ENCODE data around the gene KANSL3.

Gene KANSL3

DNA sequence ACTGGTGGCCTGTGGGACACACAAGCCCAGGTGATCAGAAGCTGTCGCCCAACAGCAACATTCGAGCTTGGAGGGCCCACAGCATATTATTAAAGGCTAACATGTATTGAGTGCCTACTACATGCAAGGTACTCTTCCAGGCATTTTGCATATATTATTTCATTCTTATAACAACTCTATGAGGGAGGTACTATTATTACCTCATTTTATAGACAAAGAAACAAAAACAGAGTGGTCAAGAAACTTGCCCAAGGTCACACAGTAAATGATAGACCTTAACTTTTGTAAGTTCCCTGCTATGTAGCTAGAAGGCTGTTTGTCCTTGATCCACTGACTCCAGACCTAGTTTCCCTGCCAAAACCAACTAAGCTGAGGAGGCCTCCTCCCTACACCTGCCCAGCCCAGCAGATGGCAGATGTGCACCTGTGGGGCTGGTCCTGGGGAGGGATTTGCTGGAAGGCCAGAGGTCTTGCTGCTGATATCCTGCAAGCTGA is 35.7 kb downstream of the KANSL3 start:
- TF ChIP-seq PPARA (CRISPR knock-in tag; IDR thresholded peaks at IDR 0.05; ENCODE audit: borderline replicate concordance) (no peak), ZFP30 (CRISPR knock-in tag; IDR thresholded peaks at IDR 0.05) (no peak), ARNTL (CRISPR knock-in tag; IDR thresholded peaks at IDR 0.05; ENCODE audit: borderline replicate concordance, low read depth) (no peak), ZC3H10 (CRISPR knock-in tag; IDR thresholded peaks at IDR 0.05) (no peak), TCF4 (CRISPR knock-in tag; IDR thresholded peaks at IDR 0.05; ENCODE audit: borderline replicate concordance) (no peak), CSDC2 (CRISPR knock-in tag; IDR thresholded peaks at IDR 0.05) (no peak)
- no peak for ATAC-seq

DNA sequence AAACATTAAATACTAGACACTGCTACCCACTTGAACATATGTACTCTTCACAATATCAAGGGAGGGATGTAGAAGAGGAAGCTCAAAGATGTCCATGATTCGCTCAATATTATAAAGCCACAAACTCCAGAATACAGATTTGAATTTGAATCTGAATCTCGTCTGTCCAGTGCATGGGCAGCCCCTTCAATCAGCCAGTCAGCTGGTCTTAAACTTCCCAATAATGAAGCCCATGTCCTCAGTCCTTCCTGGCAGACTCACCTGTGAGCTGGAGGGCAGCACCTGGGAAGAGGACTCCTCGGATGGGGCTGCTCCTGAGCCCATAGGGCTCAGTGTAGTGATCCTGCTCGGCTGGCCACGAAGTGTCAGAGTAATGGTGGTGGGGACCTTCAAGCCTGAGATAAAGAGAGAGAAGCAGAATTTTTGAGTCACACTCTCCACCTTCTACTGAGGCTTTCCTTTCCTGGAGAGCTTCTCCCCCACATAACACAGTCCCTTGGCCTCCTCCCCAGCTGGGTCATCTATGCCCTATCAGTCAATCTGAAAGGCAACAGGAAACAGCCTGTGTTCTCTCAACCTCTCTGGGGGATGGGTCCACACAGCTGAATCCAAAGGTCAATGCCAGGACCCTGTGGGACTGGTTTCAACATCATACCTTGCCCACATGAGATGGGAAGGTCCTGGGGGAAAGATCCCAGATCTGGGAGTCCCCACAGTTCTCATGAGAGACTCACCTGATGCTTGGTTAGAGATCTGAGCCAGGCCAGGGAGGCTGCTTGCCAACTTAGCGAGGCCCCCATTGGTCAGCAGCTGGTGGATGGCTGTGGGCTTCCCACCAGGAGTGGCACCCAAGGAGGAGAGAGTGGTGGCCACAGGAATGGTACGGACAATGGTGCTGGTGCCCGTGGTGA is 36.5 kb downstream of the KANSL3 start:
- TF ChIP-seq ZFP3 (CRISPR knock-in tag; IDR thresholded peaks at IDR 0.05) (no peak), ISL1 (CRISPR knock-in tag; IDR thresholded peaks at IDR 0.05) (no peak), PPARA (CRISPR knock-in tag; IDR thresholded peaks at IDR 0.05; ENCODE audit: borderline replicate concordance) (no peak), ARNTL (CRISPR knock-in tag; IDR thresholded peaks at IDR 0.05; ENCODE audit: borderline replicate concordance, low read depth) (no peak), SNAI2 (CRISPR knock-in tag; IDR thresholded peaks at IDR 0.05) (no peak), TOX (CRISPR knock-in tag; IDR thresholded peaks at IDR 0.05; ENCODE audit: borderline replicate concordance) (no peak), CSDC2 (CRISPR knock-in tag; IDR thresholded peaks at IDR 0.05) (no peak)
- TF ChIP-seq, protein P1, sequence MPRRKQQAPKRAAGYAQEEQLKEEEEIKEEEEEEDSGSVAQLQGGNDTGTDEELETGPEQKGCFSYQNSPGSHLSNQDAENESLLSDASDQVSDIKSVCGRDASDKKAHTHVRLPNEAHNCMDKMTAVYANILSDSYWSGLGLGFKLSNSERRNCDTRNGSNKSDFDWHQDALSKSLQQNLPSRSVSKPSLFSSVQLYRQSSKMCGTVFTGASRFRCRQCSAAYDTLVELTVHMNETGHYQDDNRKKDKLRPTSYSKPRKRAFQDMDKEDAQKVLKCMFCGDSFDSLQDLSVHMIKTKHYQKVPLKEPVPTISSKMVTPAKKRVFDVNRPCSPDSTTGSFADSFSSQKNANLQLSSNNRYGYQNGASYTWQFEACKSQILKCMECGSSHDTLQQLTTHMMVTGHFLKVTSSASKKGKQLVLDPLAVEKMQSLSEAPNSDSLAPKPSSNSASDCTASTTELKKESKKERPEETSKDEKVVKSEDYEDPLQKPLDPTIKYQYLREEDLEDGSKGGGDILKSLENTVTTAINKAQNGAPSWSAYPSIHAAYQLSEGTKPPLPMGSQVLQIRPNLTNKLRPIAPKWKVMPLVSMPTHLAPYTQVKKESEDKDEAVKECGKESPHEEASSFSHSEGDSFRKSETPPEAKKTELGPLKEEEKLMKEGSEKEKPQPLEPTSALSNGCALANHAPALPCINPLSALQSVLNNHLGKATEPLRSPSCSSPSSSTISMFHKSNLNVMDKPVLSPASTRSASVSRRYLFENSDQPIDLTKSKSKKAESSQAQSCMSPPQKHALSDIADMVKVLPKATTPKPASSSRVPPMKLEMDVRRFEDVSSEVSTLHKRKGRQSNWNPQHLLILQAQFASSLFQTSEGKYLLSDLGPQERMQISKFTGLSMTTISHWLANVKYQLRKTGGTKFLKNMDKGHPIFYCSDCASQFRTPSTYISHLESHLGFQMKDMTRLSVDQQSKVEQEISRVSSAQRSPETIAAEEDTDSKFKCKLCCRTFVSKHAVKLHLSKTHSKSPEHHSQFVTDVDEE (CRISPR knock-in tag; IDR thresholded peaks at IDR 0.05) = no peak
- TF ChIP-seq, protein P2, sequence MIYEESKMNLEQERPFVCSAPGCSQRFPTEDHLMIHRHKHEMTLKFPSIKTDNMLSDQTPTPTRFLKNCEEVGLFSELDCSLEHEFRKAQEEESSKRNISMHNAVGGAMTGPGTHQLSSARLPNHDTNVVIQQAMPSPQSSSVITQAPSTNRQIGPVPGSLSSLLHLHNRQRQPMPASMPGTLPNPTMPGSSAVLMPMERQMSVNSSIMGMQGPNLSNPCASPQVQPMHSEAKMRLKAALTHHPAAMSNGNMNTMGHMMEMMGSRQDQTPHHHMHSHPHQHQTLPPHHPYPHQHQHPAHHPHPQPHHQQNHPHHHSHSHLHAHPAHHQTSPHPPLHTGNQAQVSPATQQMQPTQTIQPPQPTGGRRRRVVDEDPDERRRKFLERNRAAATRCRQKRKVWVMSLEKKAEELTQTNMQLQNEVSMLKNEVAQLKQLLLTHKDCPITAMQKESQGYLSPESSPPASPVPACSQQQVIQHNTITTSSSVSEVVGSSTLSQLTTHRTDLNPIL (CRISPR knock-in tag; IDR thresholded peaks at IDR 0.05; ENCODE audit: low read depth) = no peak
- TF ChIP-seq, protein P3, sequence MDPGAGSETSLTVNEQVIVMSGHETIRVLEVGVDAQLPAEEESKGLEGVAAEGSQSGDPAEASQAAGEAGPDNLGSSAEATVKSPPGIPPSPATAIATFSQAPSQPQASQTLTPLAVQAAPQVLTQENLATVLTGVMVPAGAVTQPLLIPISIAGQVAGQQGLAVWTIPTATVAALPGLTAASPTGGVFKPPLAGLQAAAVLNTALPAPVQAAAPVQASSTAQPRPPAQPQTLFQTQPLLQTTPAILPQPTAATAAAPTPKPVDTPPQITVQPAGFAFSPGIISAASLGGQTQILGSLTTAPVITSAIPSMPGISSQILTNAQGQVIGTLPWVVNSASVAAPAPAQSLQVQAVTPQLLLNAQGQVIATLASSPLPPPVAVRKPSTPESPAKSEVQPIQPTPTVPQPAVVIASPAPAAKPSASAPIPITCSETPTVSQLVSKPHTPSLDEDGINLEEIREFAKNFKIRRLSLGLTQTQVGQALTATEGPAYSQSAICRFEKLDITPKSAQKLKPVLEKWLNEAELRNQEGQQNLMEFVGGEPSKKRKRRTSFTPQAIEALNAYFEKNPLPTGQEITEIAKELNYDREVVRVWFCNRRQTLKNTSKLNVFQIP (CRISPR knock-in tag; IDR thresholded peaks at IDR 0.05; ENCODE audit: borderline replicate concordance, low read depth) = no peak
- TF ChIP-seq, protein P4, sequence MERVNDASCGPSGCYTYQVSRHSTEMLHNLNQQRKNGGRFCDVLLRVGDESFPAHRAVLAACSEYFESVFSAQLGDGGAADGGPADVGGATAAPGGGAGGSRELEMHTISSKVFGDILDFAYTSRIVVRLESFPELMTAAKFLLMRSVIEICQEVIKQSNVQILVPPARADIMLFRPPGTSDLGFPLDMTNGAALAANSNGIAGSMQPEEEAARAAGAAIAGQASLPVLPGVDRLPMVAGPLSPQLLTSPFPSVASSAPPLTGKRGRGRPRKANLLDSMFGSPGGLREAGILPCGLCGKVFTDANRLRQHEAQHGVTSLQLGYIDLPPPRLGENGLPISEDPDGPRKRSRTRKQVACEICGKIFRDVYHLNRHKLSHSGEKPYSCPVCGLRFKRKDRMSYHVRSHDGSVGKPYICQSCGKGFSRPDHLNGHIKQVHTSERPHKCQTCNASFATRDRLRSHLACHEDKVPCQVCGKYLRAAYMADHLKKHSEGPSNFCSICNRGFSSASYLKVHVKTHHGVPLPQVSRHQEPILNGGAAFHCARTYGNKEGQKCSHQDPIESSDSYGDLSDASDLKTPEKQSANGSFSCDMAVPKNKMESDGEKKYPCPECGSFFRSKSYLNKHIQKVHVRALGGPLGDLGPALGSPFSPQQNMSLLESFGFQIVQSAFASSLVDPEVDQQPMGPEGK (CRISPR knock-in tag; IDR thresholded peaks at IDR 0.05; ENCODE audit: borderline replicate concordance) = no peak
- no peak for ATAC-seq

DNA sequence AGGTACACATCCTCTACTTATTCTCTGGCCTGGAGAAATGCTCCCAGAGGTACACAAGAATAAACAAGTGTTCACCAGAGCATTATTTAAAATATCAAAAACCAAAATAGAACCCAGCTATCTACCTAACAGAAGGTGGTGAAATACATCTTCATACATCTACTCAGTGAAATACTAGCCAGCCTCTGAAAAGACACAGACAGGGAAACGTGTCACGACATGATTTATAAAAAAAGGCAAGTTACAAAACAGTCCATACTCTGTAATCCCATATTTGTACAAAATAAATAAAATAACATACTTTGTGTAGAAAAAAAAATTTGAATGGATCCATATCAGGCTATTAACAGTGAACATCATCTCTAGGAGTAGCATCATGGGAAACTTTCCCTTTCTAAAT is 38.2 kb downstream of the KANSL3 start:
- ATAC-seq = no peak

DNA sequence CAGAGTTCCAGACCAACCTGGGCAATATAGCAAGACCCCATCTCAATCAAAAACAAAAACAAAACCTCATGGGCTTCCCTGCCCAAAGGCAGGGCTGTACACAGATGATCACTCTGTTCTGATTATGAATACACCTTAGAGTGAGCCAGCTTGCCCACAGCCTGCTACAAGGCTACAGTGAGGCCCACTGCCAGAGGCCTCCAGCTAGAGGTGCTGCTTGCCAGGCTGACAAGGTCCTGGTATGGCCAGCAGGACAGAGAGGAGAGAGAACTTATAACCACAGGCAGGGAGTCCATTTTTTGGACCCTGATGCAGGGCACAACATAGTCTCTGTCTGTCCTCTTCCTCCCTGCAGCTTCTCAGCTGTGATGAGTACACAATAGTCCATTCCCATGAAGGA is 41.5 kb downstream of the KANSL3 start:
- no peak for ATAC-seq
- TF ChIP-seq, protein P1 (CRISPR knock-in tag; IDR thresholded peaks at IDR 0.05) = no peak
- TF ChIP-seq ISL1 (CRISPR knock-in tag; IDR thresholded peaks at IDR 0.05) = no peak
- TF ChIP-seq ZNF565 (CRISPR knock-in tag; conservative IDR thresholded peaks at IDR 0.05; ENCODE audit: low read depth) = no peak
- no peak for TF ChIP-seq TCF4 (CRISPR knock-in tag; IDR thresholded peaks at IDR 0.05; ENCODE audit: borderline replicate concordance)
- no peak for TF ChIP-seq PPARA (CRISPR knock-in tag; IDR thresholded peaks at IDR 0.05; ENCODE audit: borderline replicate concordance)
- TF ChIP-seq, protein P3 (CRISPR knock-in tag; IDR thresholded peaks at IDR 0.05; ENCODE audit: borderline replicate concordance, low read depth) = no peak

More for the DNA sequence above, 38.2 kb downstream of the KANSL3 start:
- TF ChIP-seq GLIS3 (CRISPR knock-in tag; IDR thresholded peaks at IDR 0.05) (no peak), ESRRG (CRISPR knock-in tag; IDR thresholded peaks at IDR 0.05) (no peak), ISL1 (CRISPR knock-in tag; IDR thresholded peaks at IDR 0.05) (no peak)
- TF ChIP-seq, protein P2 (CRISPR knock-in tag; IDR thresholded peaks at IDR 0.05; ENCODE audit: low read depth) = no peak
